Caco-2 (cell line): Measurements from ENCODE around the gene MRRF. TPM values are rescaled to one million over a fixed set of nuclear protein-coding genes. Genes with fewer than 3 reads are reported as not detected.

Experiments used
- Bru-seq: library from RNA; stranded (reverse); fragments of 400-500 nt; gene quantifications from one replicate; lab custom pipeline; 2021; lab: Mats Ljungman, UMichigan
- BruChase-seq, 2 experiments: library from RNA; stranded (reverse); fragments of 400-500 nt; gene quantifications; one replicate each; lab custom pipeline; 2021; lab: Mats Ljungman, UMichigan
- BruUV-seq: library from RNA; stranded (reverse); fragments of 400-500 nt; replicated peaks from 2 replicates; lab custom pipeline; 2021; lab: Mats Ljungman, UMichigan
- CTCF ChIA-PET: fragments of 300-600 bp; sonication (Branson Sonifier 250); formaldehyde crosslinking; loops from one replicate; lab custom pipeline; 2022; ENCODE audit warnings: antibody characterized with exemption; lab: Charles Lee
- POLR2A ChIA-PET: fragments of 300-600 bp; sonication (Branson Sonifier 250); formaldehyde crosslinking; loops from one replicate; lab custom pipeline; 2022; ENCODE audit warnings: antibody characterized with exemption; lab: Charles Lee
- DNase-seq, 2 experiments: peaks; one replicate each; pipeline versions ENCODE4 v3.0.0 to v3.0.0-alpha.2; 2020 to 2022
- H3K27me3 ChIP-seq: replicated peaks from 2 replicates; pipeline ENCODE4 v1.6.0; 2011; ENCODE audit warnings: low read length; ENCODE audit not compliant: control insufficient read depth, insufficient read depth
- H3K36me3 ChIP-seq: 2 replicates; pipeline ENCODE4 v1.5.1; 2011; ENCODE audit warnings: low read length; ENCODE audit not compliant: control insufficient read depth, insufficient read depth
- H3K4me1 ChIP-seq: fragments of 250-450 bp; sonication (Bioruptor Pico); 2 replicates; pipeline ENCODE4 v1.5.1; 2020; ENCODE audit warnings: mild to moderate bottlenecking
- H3K4me3 ChIP-seq: 2 replicates; pipeline ENCODE4 v1.5.1; 2011; ENCODE audit warnings: low read depth, mild to moderate bottlenecking, control low read depth, low read length
- H3K9me3 ChIP-seq: fragments of 250-450 bp; sonication (Bioruptor Pico); 2 replicates; pipeline ENCODE4 v1.5.1; 2020; ENCODE audit warnings: mild to moderate bottlenecking, moderate library complexity
- H3K27ac Mint-ChIP-seq: one replicate; pipeline ENCODE4 v1.8.0; 2022; ENCODE audit warnings: mixed read lengths; ENCODE audit not compliant: unreplicated experiment
- H3K27me3 Mint-ChIP-seq: one replicate; pipeline ENCODE4 v1.8.0; 2022; ENCODE audit warnings: mixed read lengths; ENCODE audit not compliant: insufficient read depth, unreplicated experiment
- H3K36me3 Mint-ChIP-seq: one replicate; pipeline ENCODE4 v1.8.0; 2022; ENCODE audit warnings: mild to moderate bottlenecking, mixed read lengths; ENCODE audit not compliant: insufficient read depth, unreplicated experiment
- H3K4me1 Mint-ChIP-seq: one replicate; pipeline ENCODE4 v1.8.0; 2022; ENCODE audit warnings: low read depth, mixed read lengths; ENCODE audit not compliant: unreplicated experiment
- H3K4me3 Mint-ChIP-seq: one replicate; pipeline ENCODE4 v1.8.0; 2022; ENCODE audit warnings: mild to moderate bottlenecking, moderate library complexity, mixed read lengths; ENCODE audit not compliant: unreplicated experiment
- H3K9me3 Mint-ChIP-seq: one replicate; pipeline ENCODE4 v1.8.0; 2022; ENCODE audit warnings: mixed read lengths; ENCODE audit not compliant: unreplicated experiment
- intact Hi-C: fragments of 100-400 bp; cut with micrococcal nuclease; formaldehyde crosslinking; loops from one replicate; pipeline ENCODE4 v1.10.0; 2022; ENCODE audit not compliant: unreplicated experiment
- long read RNA-seq: library from polyadenylated mRNA; stranded (forward); transcript quantifications from one replicate; pipeline ENCODE4 v2.0.0, GENCODE V29; 2022
- total RNA-seq: library from RNA; stranded (reverse); gene quantifications from 2 replicates; pipeline ENCODE4 v1.2.3, GENCODE V29; 2022
- TF ChIP-seq, protein P1 (sequence below), 2 experiments: fragments of 200-600 bp in 1 of 2; IDR thresholded peaks; 1 replicate in 1 of 2; 2 replicates in 1 of 2; pipeline versions ENCODE4 v1.5.1 to v1.8.0; 2011 to 2022; ENCODE audit warnings: antibody characterized with exemption in 1 of 2, control low read depth in 1 of 2, inconsistent platforms in 1 of 2, low read depth in 1 of 2, low read length in 1 of 2, mild to moderate bottlenecking in 1 of 2, moderate library complexity in 1 of 2; ENCODE audit not compliant: insufficient read depth in 1 of 2, severe bottlenecking in 1 of 2, unreplicated experiment in 1 of 2

The MRRF gene, protein sequence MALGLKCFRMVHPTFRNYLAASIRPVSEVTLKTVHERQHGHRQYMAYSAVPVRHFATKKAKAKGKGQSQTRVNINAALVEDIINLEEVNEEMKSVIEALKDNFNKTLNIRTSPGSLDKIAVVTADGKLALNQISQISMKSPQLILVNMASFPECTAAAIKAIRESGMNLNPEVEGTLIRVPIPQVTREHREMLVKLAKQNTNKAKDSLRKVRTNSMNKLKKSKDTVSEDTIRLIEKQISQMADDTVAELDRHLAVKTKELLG
- total RNA-seq, result 61.7 and 64.6 TPM in 2 replicates
- percentile 83 among the genes with signal in this experiment for Bru-seq, nascent RNA
- percentile 75 among the genes with signal in this experiment for BruChase-seq, experiment 1, labeled RNA remaining after a 2-hour chase
- BruChase-seq, experiment 2, labeled RNA remaining after a 6-hour chase, result percentile 81 among the genes with signal in this experiment
- long read RNA-seq, full-length matches to known transcripts, result 37 of 75 reads
- long read RNA-seq, partial matches to known transcripts, result 9 of 75 reads
- long read RNA-seq, other reads (novel, unspliced or antisense), result 29 of 75 reads

- peak within 1 kb of the TSS; percentile 65 for H3K4me3 ChIP-seq
- TF ChIP-seq, protein P1, sequence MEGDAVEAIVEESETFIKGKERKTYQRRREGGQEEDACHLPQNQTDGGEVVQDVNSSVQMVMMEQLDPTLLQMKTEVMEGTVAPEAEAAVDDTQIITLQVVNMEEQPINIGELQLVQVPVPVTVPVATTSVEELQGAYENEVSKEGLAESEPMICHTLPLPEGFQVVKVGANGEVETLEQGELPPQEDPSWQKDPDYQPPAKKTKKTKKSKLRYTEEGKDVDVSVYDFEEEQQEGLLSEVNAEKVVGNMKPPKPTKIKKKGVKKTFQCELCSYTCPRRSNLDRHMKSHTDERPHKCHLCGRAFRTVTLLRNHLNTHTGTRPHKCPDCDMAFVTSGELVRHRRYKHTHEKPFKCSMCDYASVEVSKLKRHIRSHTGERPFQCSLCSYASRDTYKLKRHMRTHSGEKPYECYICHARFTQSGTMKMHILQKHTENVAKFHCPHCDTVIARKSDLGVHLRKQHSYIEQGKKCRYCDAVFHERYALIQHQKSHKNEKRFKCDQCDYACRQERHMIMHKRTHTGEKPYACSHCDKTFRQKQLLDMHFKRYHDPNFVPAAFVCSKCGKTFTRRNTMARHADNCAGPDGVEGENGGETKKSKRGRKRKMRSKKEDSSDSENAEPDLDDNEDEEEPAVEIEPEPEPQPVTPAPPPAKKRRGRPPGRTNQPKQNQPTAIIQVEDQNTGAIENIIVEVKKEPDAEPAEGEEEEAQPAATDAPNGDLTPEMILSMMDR (IDR thresholded peaks at IDR 0.05; ENCODE audit: insufficient read depth in 1 of 2, low read depth in 1 of 2, low read length in 1 of 2, severe bottlenecking in 1 of 2, unreplicated experiment in 1 of 2), result no peak
- no peaks in the 10 kb centered on the region for H3K27me3 ChIP-seq
- Mint-ChIP-seq H3K36me3 (peaks cover 17% of the 10 kb centered on the region), H3K27me3 (no peaks in the 10 kb centered on the region), H3K4me3 (peak within 1 kb of the TSS; percentile 87), H3K27ac (peak within 1 kb of the TSS; percentile 99), H3K4me1 (peaks cover 28% of the 10 kb centered on the region), H3K9me3 (no peaks in the 10 kb centered on the region)
- H3K4me1 ChIP-seq, result 0 out of 2 replicates have a peak, but pooled peaks cover 3% of the 10 kb centered on the region
- H3K36me3 ChIP-seq, result no peaks in the 10 kb centered on the region; the same call in none of the 2 replicates
- DNase-seq, result peak; percentile 92 to 94
- CTCF ChIA-PET, result interaction anchor here (0.5 to 2.8 kb wide), 6 partner anchors 47 to 166 kb away, joined by 3 to 12 read pairs (median 4); no protein-coding TSS in a partner anchor
- H3K9me3 ChIP-seq, result no peaks in the 10 kb centered on the region
- BruUV-seq, result no TSS peak
- intact Hi-C loops, result loop anchor here (1.0 to 2.0 kb wide), 4 partner anchors 50 to 139 kb away; partner anchors contain the start of genes MORN5 and NDUFA8
- POLR2A ChIA-PET, result interaction anchor here (0.6 to 1.8 kb wide), 8 partner anchors 9 to 676 kb away, joined by 3 to 24 read pairs (median 4); partner anchors contain the start of genes MORN5, NDUFA8 and RABGAP1
Measured at GRCh38 chr9:122264360-122265148, at the start of gene MRRF, which contains the start of gene RBM18. MRRF (plus strand) TSS chr9:122264882; CDS start chr9:122270892, 6,010 bp downstream. RBM18 (minus strand) TSS chr9:122264840; CDS start chr9:122261492, 3,348 bp downstream.

DNA sequence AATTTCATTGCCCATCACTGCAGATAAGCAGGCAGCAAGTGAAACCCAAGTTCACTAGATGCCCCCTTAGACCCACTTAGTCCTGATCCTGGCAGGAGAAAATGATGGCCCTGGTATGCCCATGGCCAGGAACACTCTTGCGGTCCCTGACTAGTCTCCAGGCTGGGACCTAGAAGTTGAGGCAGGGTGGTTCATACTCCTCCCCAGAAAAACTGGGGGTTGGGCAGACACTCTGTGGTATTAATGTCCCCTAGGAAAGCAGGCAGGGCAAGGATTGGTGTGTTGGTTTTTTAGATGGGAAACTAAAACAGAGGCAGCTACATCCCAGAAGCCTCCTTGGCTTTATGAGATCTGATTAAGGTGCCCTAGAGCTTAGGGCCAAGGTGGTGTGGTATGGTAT is 49.0 kb upstream of the MRRF start:
- no peaks in the 10 kb centered on the region for H3K36me3 ChIP-seq
- ChIA-PET POLR2A (no interaction called here), CTCF (interaction anchor here (1.2 kb wide), 1 partner anchor 92 kb away, joined by 3 read pairs; no protein-coding TSS in a partner anchor)
- BruUV-seq, result no TSS peak
- Mint-ChIP-seq H3K4me3 (no peak overlapping the region), H3K27me3 (peaks cover 3% of the 10 kb centered on the region), H3K36me3 (no peaks in the 10 kb centered on the region), H3K27ac (no peak overlapping the region), H3K9me3 (no peaks in the 10 kb centered on the region), H3K4me1 (peaks cover 7% of the 10 kb centered on the region)
- DNase-seq, result no peak
- H3K27me3 ChIP-seq, result no peaks in the 10 kb centered on the region
- H3K4me3 ChIP-seq, result no peak overlapping the region
- H3K9me3 ChIP-seq, result no peaks in the 10 kb centered on the region
- H3K4me1 ChIP-seq, result peaks cover 10% of the 10 kb centered on the region; the same call in 1 of the 2 replicates
- intact Hi-C loops, result loop anchor here (2.0 kb wide), 3 partner anchors 15 to 57 kb away; partner anchors contain the start of genes MORN5, MRRF, NDUFA8 and RBM18
- TF ChIP-seq, protein P1 (IDR thresholded peaks at IDR 0.05; ENCODE audit: insufficient read depth in 1 of 2, low read depth in 1 of 2, low read length in 1 of 2, severe bottlenecking in 1 of 2, unreplicated experiment in 1 of 2), result no peak
